SK-N-SH (cell line): ENCODE results near the gene THTPA. TPM values are rescaled to one million over a fixed set of nuclear protein-coding genes. Genes with fewer than 3 reads are reported as not detected.
"Not testable (repeated sequence)": the region's sequence is repeated elsewhere in the genome, so short reads cannot be mapped to it uniquely, and the experiment has no call there.

Experiments
- CTCF ChIA-PET: fragments of 300-600, 350-600 bp; formaldehyde crosslinking; extraction: SDS; loops from one replicate; lab custom pipeline; 2021; lab: Yijun Ruan, JAX
- POLR2A ChIA-PET: fragments of 350-600 bp; sonication (Branson Sonifier 250); formaldehyde crosslinking; extraction: SDS; loops from one replicate; lab custom pipeline; 2020; ENCODE audit warnings: antibody characterized with exemption, inconsistent platforms; lab: Yijun Ruan, JAX
- DNase-seq: peaks from one replicate; pipeline ENCODE4 v3.0.0; 2012
- H2AFZ ChIP-seq: fragments of 200-600 bp; sonication (generic); 2 replicates; pipeline ENCODE4 v1.8.1; 2016; ENCODE audit warnings: antibody characterized with exemption, mild to moderate bottlenecking, low read depth
- H3F3A ChIP-seq: fragments of 200-600 bp; sonication (generic); replicated peaks from 2 replicates; pipeline ENCODE3; 2016; ENCODE audit warnings: antibody characterized with exemption, mild to moderate bottlenecking; ENCODE audit not compliant: insufficient read depth
- H3K27ac ChIP-seq, 2 experiments: fragments of 200-500 bp in 1 of 2; fragments of 200-600 bp in 1 of 2; sonication (Bioruptor generic) in 1 of 2; sonication (generic), shearing (Covaris generic) in 1 of 2; 2 replicates each; pipeline versions ENCODE4 v1.5.1 to v1.6.1; 2014 to 2016; ENCODE audit warnings: low read depth in 2 of 2, inconsistent platforms in 1 of 2, low read length in 1 of 2, mild to moderate bottlenecking in 1 of 2, mixed read lengths in 1 of 2
- H3K27me3 ChIP-seq: fragments of 200-600 bp; sonication (generic), shearing (Covaris generic); 2 replicates; pipeline ENCODE4 v1.6.1; 2016; ENCODE audit warnings: mixed run types; ENCODE audit not compliant: insufficient read depth
- H3K36me3 ChIP-seq, 2 experiments: fragments of 200-500 bp in 1 of 2; fragments of 200-600 bp in 1 of 2; sonication (Bioruptor generic) in 1 of 2; sonication (generic) in 1 of 2; replicated peaks in 1 of 2; 2 replicates each; pipeline versions ENCODE3 to v1.5.1; 2014 to 2016; ENCODE audit warnings: low read length in 1 of 2, mild to moderate bottlenecking in 1 of 2; ENCODE audit not compliant: insufficient read depth in 2 of 2, control insufficient read depth in 1 of 2
- H3K4me1 ChIP-seq, 2 experiments: fragments of 200-500 bp in 1 of 2; fragments of 200-600 bp in 1 of 2; sonication (Bioruptor generic) in 1 of 2; sonication (generic), shearing (Covaris generic) in 1 of 2; 2 replicates each; pipeline versions ENCODE4 v1.5.1 to v1.6.1; 2014 to 2016; ENCODE audit warnings: low read depth in 1 of 2, low read length in 1 of 2, mixed run types in 1 of 2; ENCODE audit not compliant: insufficient read depth in 2 of 2, control insufficient read depth in 1 of 2
- H3K4me2 ChIP-seq: fragments of 200-600 bp; sonication (generic), shearing (Covaris generic); 2 replicates; pipeline ENCODE4 v1.6.1; 2017; ENCODE audit warnings: mixed run types
- H3K4me3 ChIP-seq, 2 experiments: fragments of 200-500 bp in 1 of 2; fragments of 200-600 bp in 1 of 2; sonication (Bioruptor generic) in 1 of 2; sonication (generic), shearing (Covaris generic) in 1 of 2; 2 replicates each; pipeline versions ENCODE4 v1.5.1 to v1.8.1; 2014 to 2016; ENCODE audit warnings: low read depth in 2 of 2, inconsistent platforms in 1 of 2, low read length in 1 of 2, mild to moderate bottlenecking in 1 of 2, mixed read lengths in 1 of 2, moderate library complexity in 1 of 2
- H3K79me2 ChIP-seq: fragments of 200-600 bp; sonication (generic); 2 replicates; pipeline ENCODE4 v1.8.1; 2017; ENCODE audit warnings: mild to moderate bottlenecking; ENCODE audit not compliant: insufficient read depth
- H3K9ac ChIP-seq: fragments of 200-600 bp; sonication (generic); 2 replicates; pipeline ENCODE4 v1.6.1; 2017; ENCODE audit warnings: mixed run types
- H3K9me2 ChIP-seq: fragments of 200-600 bp; sonication (generic); 2 replicates; pipeline ENCODE4 v1.6.1; 2017; ENCODE audit warnings: mixed run types
- H3K9me3 ChIP-seq: fragments of 200-600 bp; sonication (generic); 2 replicates; pipeline ENCODE4 v1.6.1; 2017; ENCODE audit warnings: mixed run types, mild to moderate bottlenecking, moderate library complexity
- H4K20me1 ChIP-seq: fragments of 200-600 bp; sonication (generic); 2 replicates; pipeline ENCODE4 v1.6.1; 2017; ENCODE audit warnings: mild to moderate bottlenecking, mixed run types; ENCODE audit not compliant: insufficient read depth
- EZH2phosphoT487 ChIP-seq: fragments of 200-600 bp; sonication (generic); IDR thresholded peaks from 2 replicates; pipeline ENCODE4 v1.6.1; 2017; ENCODE audit warnings: low read depth, mixed run types, mild to moderate bottlenecking, antibody characterized with exemption, moderate library complexity, borderline replicate concordance
- FOXJ3 ChIP-seq: sonication (generic); formaldehyde crosslinking; IDR thresholded peaks from 2 replicates; pipeline ENCODE4 v1.5.1; 2020; ENCODE audit warnings: mild to moderate bottlenecking, missing genetic modification reagents
- MXI1 ChIP-seq: IDR thresholded peaks from 2 replicates; pipeline ENCODE4 v1.6.1; 2012; ENCODE audit warnings: mild to moderate bottlenecking, low read depth, low read length, improper control_type of control experiment
- NRF1 ChIP-seq: IDR thresholded peaks from 2 replicates; pipeline ENCODE4 v1.6.1; 2012; ENCODE audit warnings: low read depth, mild to moderate bottlenecking, low read length
- PBX3 ChIP-seq: IDR thresholded peaks from 2 replicates; pipeline ENCODE4; 2012
- ZBTB33 ChIP-seq: IDR thresholded peaks from 2 replicates; pipeline ENCODE4 v1.4.0; 2012; ENCODE audit warnings: low read depth, borderline replicate concordance
- WGBS: methylation state at CpG from one replicate; pipeline ENCODE4 v1.1.6; 2017; ENCODE audit warnings: low lambda C conversion rate; 5-methylcytosine and 5-hydroxymethylcytosine counted together
- polyA plus RNA-seq, 3 experiments: library from polyadenylated mRNA; depleted of rRNA; stranded (reverse); fragments of >200 nt; gene quantifications; 2 replicates each; pipeline ENCODE4 v1.2.3, GENCODE V29; 2012
- TF ChIP-seq, protein P1 (sequence below): IDR thresholded peaks from 2 replicates; pipeline ENCODE4 v1.4.0; 2012; ENCODE audit warnings: low read depth, borderline replicate concordance

Gene THTPA
- polyA plus RNA-seq, 1 of the 3 experiments (the other 2 are of a cell fraction), result 16.3 TPM

DNA sequence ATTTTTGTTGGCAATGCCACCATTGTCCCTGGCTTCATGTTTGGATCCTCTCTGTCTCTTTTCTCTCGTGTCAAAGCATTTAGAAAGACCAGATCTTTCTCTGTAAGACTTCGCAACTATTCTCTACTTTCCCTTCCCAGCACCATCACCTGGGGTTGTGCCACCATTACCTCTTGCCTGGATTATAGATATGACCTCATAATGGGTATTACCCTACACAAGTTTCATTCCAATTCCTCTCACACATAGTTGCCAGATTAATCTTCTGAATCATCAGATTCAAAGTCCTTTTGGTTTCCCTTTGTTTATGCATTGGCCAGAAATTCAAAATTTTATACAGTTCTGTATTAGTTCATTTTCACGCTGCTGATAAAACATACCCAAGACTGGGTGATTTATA is 52.9 kb downstream of the THTPA start:
- TF ChIP-seq MXI1 (no peak), NRF1 (no peak), EZH2phosphoT487 (no peak), ZBTB33 (no peak), PBX3 (no peak), FOXJ3 (CRISPR knock-in tag) (no peak)
- TF ChIP-seq, protein P1, sequence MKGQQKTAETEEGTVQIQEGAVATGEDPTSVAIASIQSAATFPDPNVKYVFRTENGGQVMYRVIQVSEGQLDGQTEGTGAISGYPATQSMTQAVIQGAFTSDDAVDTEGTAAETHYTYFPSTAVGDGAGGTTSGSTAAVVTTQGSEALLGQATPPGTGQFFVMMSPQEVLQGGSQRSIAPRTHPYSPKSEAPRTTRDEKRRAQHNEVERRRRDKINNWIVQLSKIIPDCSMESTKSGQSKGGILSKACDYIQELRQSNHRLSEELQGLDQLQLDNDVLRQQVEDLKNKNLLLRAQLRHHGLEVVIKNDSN, result no peak
- TF ChIP-seq, all 33 proteins: peak for 0
- 9% methylated on average over 3 of the region's 3 CpGs for WGBS
- Histone ChIP-seq H2AFZ (no peak overlapping the region), H3K27me3 (peaks cover 8% of the 10 kb centered on the region; the same call in 1 of the 2 replicates), H3K4me2 (no peak overlapping the region), H3K27ac (no peak overlapping the region), H3K4me1 (no peaks in the 10 kb centered on the region), H4K20me1 (no peaks in the 10 kb centered on the region; the same call in 1 of the 2 replicates), H3K9me2 (no peaks in the 10 kb centered on the region), H3F3A (no peaks in the 10 kb centered on the region), H3K4me3 (no peak overlapping the region), H3K79me2 (no peaks in the 10 kb centered on the region), H3K9ac (no peak overlapping the region), H3K9me3 (no peaks in the 10 kb centered on the region), H3K36me3 (no peaks in the 10 kb centered on the region)
- POLR2A ChIA-PET, result no interaction called here
- DNase-seq, result no peak
- CTCF ChIA-PET, result interaction anchor here (1.2 kb wide), 1 partner anchor 20 kb away, joined by 5 read pairs; no protein-coding TSS in a partner anchor

DNA sequence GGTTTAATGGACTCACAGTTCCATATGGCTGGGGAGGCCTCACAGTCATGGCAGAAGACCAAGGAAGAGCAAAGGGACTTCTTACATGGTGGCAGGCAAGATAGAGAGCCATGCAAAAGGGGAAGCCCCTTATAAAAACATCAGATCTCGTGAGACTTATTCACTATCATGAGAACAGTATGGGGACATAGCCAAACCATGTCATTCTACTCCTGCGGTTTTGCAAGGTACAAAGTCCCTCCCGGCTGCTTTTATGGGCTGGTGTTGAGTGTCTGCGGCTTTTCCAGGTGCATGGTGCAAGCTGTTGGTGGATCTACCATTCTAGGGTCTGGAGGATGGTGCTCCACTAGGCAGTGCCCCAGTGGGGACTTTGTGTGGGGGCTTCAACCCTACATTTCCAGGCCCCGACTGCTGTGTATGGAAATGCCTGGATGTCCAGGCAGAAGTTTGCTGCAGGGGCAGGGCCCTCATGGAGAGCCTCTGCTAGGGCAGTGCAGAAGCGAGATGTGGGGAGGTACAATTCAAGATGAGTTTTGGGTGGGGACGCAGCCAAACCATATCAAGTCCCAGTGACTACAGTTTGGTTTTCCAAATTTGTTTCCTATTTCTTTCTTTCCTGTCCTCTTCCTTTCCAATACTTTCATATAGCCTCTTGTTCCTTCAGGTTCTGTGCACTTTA is 53.5 kb downstream of the THTPA start:
- H3K4me2 ChIP-seq, POLR2A ChIA-PET, DNase-seq, H3F3A ChIP-seq, H2AFZ ChIP-seq, H4K20me1 ChIP-seq, H3K27me3 ChIP-seq, H3K9ac ChIP-seq, H3K79me2 ChIP-seq, H3K4me1 ChIP-seq, H3K9me2 ChIP-seq, H3K27ac ChIP-seq, H3K9me3 ChIP-seq, H3K36me3 ChIP-seq, H3K4me3 ChIP-seq: not testable (repeated sequence)
- WGBS, result 12% methylated on average over 6 of the region's 7 CpGs
- CTCF ChIA-PET, result interaction anchor here (1.2 kb wide), 1 partner anchor 20 kb away, joined by 5 read pairs; no protein-coding TSS in a partner anchor

Other genes starting within 250 kb of the THTPA start
- 30.6 and 49.4 TPM in 2 replicates for gene BCL2L2, start 249.4 kb upstream of the THTPA start, polyA plus RNA-seq (2012; rRNA removed)
- gene PABPN1, start 234.8 kb upstream of the THTPA start, polyA plus RNA-seq (2012; rRNA removed), result 266 and 444 TPM in 2 replicates
- 20.6 and 27.2 TPM in 2 replicates for gene SLC22A17, start 203.4 kb upstream of the THTPA start, polyA plus RNA-seq (2012; rRNA removed)
- gene EFS, start 191.1 kb upstream of the THTPA start, polyA plus RNA-seq (2012; rRNA removed), result 2.6 and 4.4 TPM in 2 replicates
- gene IL25, start 183.5 kb upstream of the THTPA start, polyA plus RNA-seq (2012; rRNA removed), result not detected in 2 replicates
- gene CMTM5, start 179.2 kb upstream of the THTPA start, polyA plus RNA-seq (2012; rRNA removed), result 0.13 TPM in 1 of 2 replicates, not detected in the other
- not detected in 2 replicates for gene MYH6, start 148.0 kb upstream of the THTPA start, polyA plus RNA-seq (2012; rRNA removed)
- gene MYH7, start 120.6 kb upstream of the THTPA start, polyA plus RNA-seq (2012; rRNA removed), result not detected in 2 replicates
- 64.3 and 85.9 TPM in 2 replicates for gene NGDN, start 86.6 kb upstream of the THTPA start, polyA plus RNA-seq (2012; rRNA removed)
- gene ZFHX2, start 4.5 kb upstream of the THTPA start, polyA plus RNA-seq (2012; rRNA removed), result 0.28 and 0.77 TPM in 2 replicates
- gene AP1G2, start 11.5 kb downstream of the THTPA start, polyA plus RNA-seq (2012; rRNA removed), result 88.3 and 114 TPM in 2 replicates
- 8.7 and 8.8 TPM in 2 replicates for gene JPH4, start 22.5 kb downstream of the THTPA start, polyA plus RNA-seq (2012; rRNA removed)
- 1.1 and 1.2 TPM in 2 replicates for gene DHRS2, start 80.1 kb downstream of the THTPA start, polyA plus RNA-seq (2012; rRNA removed)